ENCODE results near the gene TMEM187. TPM values are rescaled to one million over a fixed set of nuclear protein-coding genes. Genes with fewer than 3 reads are reported as not detected.
A peak's percentile ranks its signal among the peaks of the same experiment; 100 is the strongest.

The TMEM187 gene
- total and polyA plus RNA-seq, 7 donors: 2.2 to 7.8 (median 6.5) TPM

DNA sequence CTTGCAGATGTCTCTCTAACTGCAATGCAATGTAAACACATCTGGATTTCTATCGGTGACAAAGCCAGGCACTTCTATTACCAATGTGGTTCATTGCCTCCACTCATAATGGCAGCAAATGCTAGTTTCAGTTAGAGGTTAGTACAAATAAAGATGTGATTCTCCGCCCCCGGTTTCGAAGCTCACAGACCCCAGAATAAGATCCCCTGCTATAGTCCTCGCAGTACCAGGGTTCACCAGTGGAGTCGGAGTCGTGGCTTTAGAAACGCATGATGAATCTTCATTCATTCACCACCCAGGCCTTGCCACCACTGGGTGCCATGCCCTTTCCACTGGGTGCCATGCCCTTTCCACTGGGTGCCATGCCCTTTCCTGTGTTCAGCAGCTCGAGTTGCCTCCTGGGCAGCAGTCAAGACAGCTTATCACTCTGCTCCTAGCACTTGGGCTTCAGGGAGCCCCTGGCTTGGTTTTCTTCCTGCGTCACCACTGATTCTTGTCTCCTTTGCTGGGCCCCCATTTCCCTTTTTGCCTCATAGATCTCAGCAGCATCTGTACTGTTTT lies 34.2 kb upstream of the TMEM187 start:
- Histone ChIP-seq H3K27me3 (ENCODE audit: insufficient read depth in 3 of 3, low read length in 2 of 3) (no peaks in the 10 kb centered on the region), H3K9me3 (no peaks in the 10 kb centered on the region), H3K4me3 (no peak overlapping the region), H3K4me1 (peaks cover 14% of the 10 kb centered on the region), H3K36me3 (ENCODE audit: insufficient read depth in 1 of 2, low read depth in 1 of 2) (peaks cover 0 to 6% of the 10 kb centered on the region in 2 donors), H3K27ac (no peak overlapping the region)
- TF ChIP-seq, protein P1, sequence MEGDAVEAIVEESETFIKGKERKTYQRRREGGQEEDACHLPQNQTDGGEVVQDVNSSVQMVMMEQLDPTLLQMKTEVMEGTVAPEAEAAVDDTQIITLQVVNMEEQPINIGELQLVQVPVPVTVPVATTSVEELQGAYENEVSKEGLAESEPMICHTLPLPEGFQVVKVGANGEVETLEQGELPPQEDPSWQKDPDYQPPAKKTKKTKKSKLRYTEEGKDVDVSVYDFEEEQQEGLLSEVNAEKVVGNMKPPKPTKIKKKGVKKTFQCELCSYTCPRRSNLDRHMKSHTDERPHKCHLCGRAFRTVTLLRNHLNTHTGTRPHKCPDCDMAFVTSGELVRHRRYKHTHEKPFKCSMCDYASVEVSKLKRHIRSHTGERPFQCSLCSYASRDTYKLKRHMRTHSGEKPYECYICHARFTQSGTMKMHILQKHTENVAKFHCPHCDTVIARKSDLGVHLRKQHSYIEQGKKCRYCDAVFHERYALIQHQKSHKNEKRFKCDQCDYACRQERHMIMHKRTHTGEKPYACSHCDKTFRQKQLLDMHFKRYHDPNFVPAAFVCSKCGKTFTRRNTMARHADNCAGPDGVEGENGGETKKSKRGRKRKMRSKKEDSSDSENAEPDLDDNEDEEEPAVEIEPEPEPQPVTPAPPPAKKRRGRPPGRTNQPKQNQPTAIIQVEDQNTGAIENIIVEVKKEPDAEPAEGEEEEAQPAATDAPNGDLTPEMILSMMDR (IDR thresholded peaks at IDR 0.05): no peak
- 72 to 85% (median 77%) methylated on average over 8 to 10 of the region's 10 CpGs for WGBS, 3 donors
- no peak for DNase-seq
- no peak for ATAC-seq
- intact Hi-C loops (cut with DNase I): no loop called here

DNA sequence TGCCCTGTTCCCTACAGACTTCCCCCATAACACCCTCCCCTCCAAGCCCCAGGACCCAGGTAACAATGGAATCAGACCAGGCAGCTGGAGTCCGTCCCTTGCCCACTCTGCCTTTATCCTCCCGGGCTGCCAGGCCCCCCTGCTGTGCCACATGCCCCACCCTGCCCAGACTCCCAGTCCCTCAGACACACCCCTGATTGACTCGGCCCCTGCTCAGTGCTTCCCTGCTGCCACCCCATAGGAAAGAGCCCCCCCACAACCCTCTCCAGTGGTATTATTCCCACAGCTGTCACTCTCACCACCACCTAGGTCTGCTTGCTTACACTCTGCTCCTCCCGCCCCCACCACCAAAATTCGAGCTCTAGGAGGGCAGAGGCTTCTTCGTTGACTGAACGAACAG lies 33.0 kb upstream of the TMEM187 start:
- H3K4me1 ChIP-seq: peaks cover 4% of the 10 kb centered on the region
- H3K27ac ChIP-seq: no peak overlapping the region
- no peak overlapping the region for H3K4me3 ChIP-seq
- no peaks in the 10 kb centered on the region for H3K9me3 ChIP-seq
- intact Hi-C loops (cut with DNase I): no loop called here
- TF ChIP-seq, protein P1 (IDR thresholded peaks at IDR 0.05): no peak
- no peaks in the 10 kb centered on the region for H3K36me3 ChIP-seq (ENCODE audit: insufficient read depth in 1 of 2, low read depth in 1 of 2)
- peaks cover 0 to 3% (median 0%) of the 10 kb centered on the region in 3 donors for H3K27me3 ChIP-seq (ENCODE audit: insufficient read depth in 3 of 3, low read length in 2 of 3)
- DNase-seq: no peak
- WGBS, 3 donors: 53 to 80% (median 61%) methylated on average over 5 to 7 of the region's 7 CpGs
- no peak for ATAC-seq

DNA sequence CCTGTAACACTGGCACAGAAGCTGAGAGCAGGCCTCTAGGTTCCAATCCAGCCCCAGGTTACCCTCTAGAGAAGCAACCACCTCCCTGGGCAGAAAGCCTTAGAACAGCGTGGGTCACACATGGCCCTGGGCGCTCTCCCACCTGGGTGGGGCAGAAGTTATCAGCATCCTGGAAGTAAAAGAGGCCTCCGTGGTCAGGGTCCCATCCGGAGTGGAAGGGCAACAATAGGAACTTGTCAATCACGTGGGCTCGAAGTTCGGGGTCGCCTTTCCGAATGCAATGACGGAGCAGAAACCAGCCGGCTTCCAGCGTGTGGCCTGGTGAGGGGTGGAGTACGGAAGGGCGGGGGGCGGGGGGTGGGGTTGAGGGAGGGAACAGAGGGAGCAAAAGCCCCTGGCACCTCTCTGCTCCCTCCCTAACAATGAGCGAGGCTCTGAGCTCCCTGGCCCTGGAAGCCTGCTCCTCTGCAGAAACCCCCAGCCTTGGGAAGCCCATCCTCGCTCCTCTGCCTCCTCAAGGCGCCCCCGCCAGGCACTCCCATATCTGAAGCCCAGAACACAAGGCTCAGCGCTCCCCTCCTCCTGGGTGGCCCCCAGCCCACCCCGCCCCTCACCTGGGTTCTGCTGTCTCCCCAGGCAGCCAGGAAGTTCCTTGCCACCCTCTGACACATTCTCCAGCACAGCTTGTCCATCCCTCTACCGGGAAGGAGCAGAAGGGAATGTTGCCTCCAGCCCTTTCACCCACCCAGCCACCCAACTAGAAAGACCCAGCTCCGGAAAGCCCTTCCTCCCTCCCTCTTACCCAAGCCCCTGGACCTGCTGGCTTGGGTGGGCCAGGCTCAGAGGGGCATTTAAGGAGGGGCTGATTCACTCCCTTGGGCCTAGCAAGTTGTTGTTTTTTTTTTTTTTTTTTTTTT lies 31.0 kb upstream of the TMEM187 start:
- ATAC-seq (no peak), DNase-seq (no peak)
- H3K36me3 ChIP-seq (ENCODE audit: insufficient read depth in 1 of 2, low read depth in 1 of 2): no peaks in the 10 kb centered on the region
- TF ChIP-seq, protein P1 (IDR thresholded peaks at IDR 0.05): no peak
- WGBS, 3 donors: 56 to 66% (median 60%) methylated on average over 8 to 22 of the region's 23 CpGs
- no peaks in the 10 kb centered on the region for H3K4me1 ChIP-seq
- no peak overlapping the region for H3K27ac ChIP-seq
- no peaks in the 10 kb centered on the region for H3K9me3 ChIP-seq
- no peak overlapping the region for H3K4me3 ChIP-seq
- intact Hi-C loops (cut with DNase I): no loop called here
- peaks cover 0 to 3% (median 0%) of the 10 kb centered on the region in 3 donors for H3K27me3 ChIP-seq (ENCODE audit: insufficient read depth in 3 of 3, low read length in 2 of 3)

DNA sequence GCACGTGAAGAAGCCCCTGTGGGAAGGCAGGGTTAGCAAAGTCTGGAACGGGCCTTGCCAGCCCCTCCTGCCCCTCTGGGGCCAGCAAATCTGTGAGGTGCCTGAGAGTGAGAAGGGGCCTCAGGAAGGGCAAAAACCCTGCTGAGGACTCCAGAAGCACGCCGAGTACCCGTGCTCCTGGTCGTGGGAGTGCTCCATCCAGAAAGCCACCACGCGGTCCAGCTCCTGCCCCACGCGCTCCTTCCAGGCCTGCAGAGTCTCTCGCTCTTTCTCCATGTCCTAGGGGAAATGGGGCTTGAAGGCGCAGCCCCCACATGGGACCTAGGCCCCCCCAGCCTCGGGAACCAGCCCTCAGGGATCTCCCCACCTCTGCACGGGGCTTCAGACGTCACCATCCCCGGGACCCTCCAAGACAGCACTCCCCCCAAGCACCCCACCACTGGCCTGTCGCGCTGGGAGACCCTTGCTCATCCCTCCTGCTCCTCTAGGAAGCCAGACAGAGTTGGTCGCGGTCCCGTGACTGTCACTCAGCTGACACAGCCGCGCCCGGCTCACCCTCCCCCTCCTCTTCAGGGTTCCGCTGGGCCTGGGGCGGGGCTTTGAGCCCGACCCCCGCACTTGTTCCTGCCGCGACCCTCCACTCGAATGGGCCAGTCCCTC lies 28.3 kb upstream of the TMEM187 start, which contains the start of gene RENBP:
TSS of gene RENBP (minus strand) at position 504 of the 660 bp plus-strand sequence. CDS start at position 471, 33 bp downstream.
- intact Hi-C loops (cut with DNase I): no loop called here
- peak in 2 of 4 donors; percentile 15 to 47 for ATAC-seq

More for the DNA sequence above, 28.3 kb upstream of the TMEM187 start, which contains the start of gene RENBP:
- H3K9me3 ChIP-seq: no peaks in the 10 kb centered on the region
- DNase-seq: no peak
- TF ChIP-seq, protein P1 (IDR thresholded peaks at IDR 0.05): no peak
- peak within 1 kb of the TSS; percentile 45 for H3K4me3 ChIP-seq
- peaks cover 0 to 15% of the 10 kb centered on the region in 2 donors for H3K36me3 ChIP-seq (ENCODE audit: insufficient read depth in 1 of 2, low read depth in 1 of 2)
- 30 to 40% (median 32%) methylated on average over 17 to 30 of the region's 31 CpGs for WGBS, 3 donors
- H3K27me3 ChIP-seq (ENCODE audit: insufficient read depth in 3 of 3, low read length in 2 of 3): peaks cover 0 to 3% (median 0%) of the 10 kb centered on the region in 3 donors
- no peaks in the 10 kb centered on the region for H3K4me1 ChIP-seq
- no peak within 1 kb of the TSS for H3K27ac ChIP-seq
